ENCODE results near the gene ADAM12. TPM values are rescaled to one million over a fixed set of nuclear protein-coding genes. Genes with fewer than 3 reads are reported as not detected.

The ADAM12 gene
- polyA plus RNA-seq, 1 experiment, result 8.6 TPM

GRCh38 chr10:126374435-126374834 is 13.8 kb downstream of the ADAM12 start:
- ChIA-PET POLR2A (no interaction called here), CTCF (no interaction called here)
- Histone ChIP-seq H3K4me3 (ENCODE audit: low read depth, low read length) (no peak overlapping the region), H3K36me3 (ENCODE audit: control insufficient read depth, insufficient read depth, low read length) (no peaks in the 10 kb centered on the region), H3K27me3 (ENCODE audit: control insufficient read depth, insufficient read depth, low read length) (no peaks in the 10 kb centered on the region)
- no peak for TF ChIP-seq CTCF (IDR thresholded peaks at IDR 0.05; ENCODE audit: insufficient read depth, low read depth, low read length)
- DNase-seq (ENCODE audit: low read depth), result no peak

GRCh38 chr10:126373972-126374371 is 14.3 kb downstream of the ADAM12 start:
- no peak for DNase-seq (ENCODE audit: low read depth)
- CTCF ChIA-PET, result no interaction called here

GRCh38 chr10:126373147-126373546 is 15.1 kb downstream of the ADAM12 start:
- H3K27me3 ChIP-seq (ENCODE audit: control insufficient read depth, insufficient read depth, low read length), result no peaks in the 10 kb centered on the region
- ChIA-PET POLR2A (no interaction called here), CTCF (interaction anchor here (1.0 to 1.8 kb wide), 2 partner anchors 9 to 23 kb away, joined by 3 to 5 read pairs; no protein-coding TSS in a partner anchor)
- no peak for DNase-seq (ENCODE audit: low read depth)
- no peaks in the 10 kb centered on the region for H3K36me3 ChIP-seq (ENCODE audit: control insufficient read depth, insufficient read depth, low read length)
- H3K4me3 ChIP-seq (ENCODE audit: low read depth, low read length), result no peak overlapping the region
- no peak for TF ChIP-seq CTCF (IDR thresholded peaks at IDR 0.05; ENCODE audit: insufficient read depth, low read depth, low read length)

More at GRCh38 chr10:126373972-126374371, 14.3 kb downstream of the ADAM12 start:
- POLR2A ChIA-PET, result no interaction called here
- Histone ChIP-seq H3K36me3 (ENCODE audit: control insufficient read depth, insufficient read depth, low read length) (no peaks in the 10 kb centered on the region), H3K27me3 (ENCODE audit: control insufficient read depth, insufficient read depth, low read length) (no peaks in the 10 kb centered on the region), H3K4me3 (ENCODE audit: low read depth, low read length) (no peak overlapping the region)
- TF ChIP-seq CTCF (IDR thresholded peaks at IDR 0.05; ENCODE audit: insufficient read depth, low read depth, low read length), result no peak

GRCh38 chr10:126372396-126372795 is 15.9 kb downstream of the ADAM12 start:
- Histone ChIP-seq H3K36me3 (ENCODE audit: control insufficient read depth, insufficient read depth, low read length) (no peaks in the 10 kb centered on the region), H3K4me3 (ENCODE audit: low read depth, low read length) (no peak overlapping the region), H3K27me3 (ENCODE audit: control insufficient read depth, insufficient read depth, low read length) (no peaks in the 10 kb centered on the region)
- no peak for DNase-seq (ENCODE audit: low read depth)
- POLR2A ChIA-PET, result no interaction called here
- CTCF ChIA-PET, result interaction anchor here (1.4 to 1.8 kb wide), 2 partner anchors 10 to 15 kb away, joined by 4 to 5 read pairs; no protein-coding TSS in a partner anchor
- TF ChIP-seq CTCF (IDR thresholded peaks at IDR 0.05; ENCODE audit: insufficient read depth, low read depth, low read length), result no peak

GRCh38 chr10:126369125-126369710 is 19.1 kb downstream of the ADAM12 start:
- no peak for DNase-seq (ENCODE audit: low read depth)
- no peaks in the 10 kb centered on the region for H3K36me3 ChIP-seq (ENCODE audit: control insufficient read depth, insufficient read depth, low read length)
- H3K4me3 ChIP-seq (ENCODE audit: low read depth, low read length), result no peak overlapping the region
- ChIA-PET POLR2A (no interaction called here), CTCF (interaction anchor here (0.7 to 1.5 kb wide), 5 partner anchors 9 to 387 kb away, joined by 3 to 4 read pairs (median 3); no protein-coding TSS in a partner anchor)
- no peak for TF ChIP-seq CTCF (IDR thresholded peaks at IDR 0.05; ENCODE audit: insufficient read depth, low read depth, low read length)
- H3K27me3 ChIP-seq (ENCODE audit: control insufficient read depth, insufficient read depth, low read length), result no peaks in the 10 kb centered on the region
